GM12864 (cell line): ENCODE results near the gene LAMA2.

Source experiments
- DNase-seq: peaks from one replicate; pipeline ENCODE4 v3.0.0-alpha.2; 2011; ENCODE audit warnings: low read depth
- H3K4me3 ChIP-seq: 2 replicates; pipeline ENCODE4 v1.5.1; 2011; ENCODE audit warnings: mild to moderate bottlenecking, low read depth, low read length, control low read depth
- CTCF ChIP-seq: IDR thresholded peaks from 2 replicates; pipeline ENCODE4 v1.5.1; 2011; ENCODE audit warnings: low read depth, mild to moderate bottlenecking, moderate library complexity, low read length, control low read depth, inconsistent platforms; ENCODE audit errors: missing control alignments

Gene LAMA2

GRCh38 chr6:129402244-129402643 lies 519.3 kb downstream of the LAMA2 start:
- no peak overlapping the region for H3K4me3 ChIP-seq
- no peak for TF ChIP-seq CTCF
- DNase-seq: no peak

GRCh38 chr6:129411092-129411491 lies 528.2 kb downstream of the LAMA2 start:
- no peak for DNase-seq
- TF ChIP-seq CTCF: no peak
- H3K4me3 ChIP-seq: no peak overlapping the region

- no peak for TF ChIP-seq CTCF
- no peak for DNase-seq
- no peak overlapping the region for H3K4me3 ChIP-seq
These were observed 533.5 kb downstream of the LAMA2 start for GRCh38 chr6:129416337-129416990.

- no peak for TF ChIP-seq CTCF
- no peak overlapping the region for H3K4me3 ChIP-seq
- no peak for DNase-seq
These were observed 534.6 kb downstream of the LAMA2 start for GRCh38 chr6:129417416-129418086.

- TF ChIP-seq CTCF: no peak
- DNase-seq: no peak
- no peak overlapping the region for H3K4me3 ChIP-seq
These were observed 536.4 kb downstream of the LAMA2 start for GRCh38 chr6:129419324-129419723.

- no peak overlapping the region for H3K4me3 ChIP-seq
- TF ChIP-seq CTCF: no peak
- DNase-seq: no peak
These were observed 543.4 kb downstream of the LAMA2 start for GRCh38 chr6:129426343-129426742.

- no peak for DNase-seq
- no peak for TF ChIP-seq CTCF
- H3K4me3 ChIP-seq: no peak overlapping the region
These were observed 547.0 kb downstream of the LAMA2 start for GRCh38 chr6:129429956-129430355.
